GM23338 (cell line): ENCODE data around the gene RNF213. TPM values are rescaled to one million over a fixed set of nuclear protein-coding genes. Genes with fewer than 3 reads are reported as not detected.

ENCODE experiments used
- ATAC-seq: fragments of 200-7000 bp; cut with Tn5 transposase; 3 replicates; pipeline ENCODE4 v1.9.1; 2020
- DNase-seq: peaks from one replicate; pipeline ENCODE4 v3.0.0-alpha.2; 2015; ENCODE audit warnings: low spot score
- H2AFZ ChIP-seq: fragments of 200-600 bp; sonication (generic); 2 replicates; pipeline ENCODE4 v1.8.0; 2016; ENCODE audit warnings: antibody characterized with exemption, mild to moderate bottlenecking, moderate library complexity
- H3F3A ChIP-seq: fragments of 200-600 bp; sonication (generic); replicated peaks from 2 replicates; pipeline ENCODE4 v1.8.0; 2017; ENCODE audit warnings: antibody characterized with exemption, mixed run types, low read depth
- H3K27ac ChIP-seq: fragments of 200-600 bp; sonication (generic); 2 replicates; pipeline ENCODE4 v1.6.1; 2016; ENCODE audit warnings: low read depth
- H3K27me3 ChIP-seq: fragments of 200-600 bp; sonication (generic); 2 replicates; pipeline ENCODE4 v1.8.0; 2016; ENCODE audit warnings: mild to moderate bottlenecking, mixed run types, moderate library complexity; ENCODE audit not compliant: insufficient read depth
- H3K36me3 ChIP-seq: fragments of 200-600 bp; sonication (generic); 2 replicates; pipeline ENCODE4 v1.8.0; 2016; ENCODE audit warnings: mild to moderate bottlenecking; ENCODE audit not compliant: insufficient read depth
- H3K4me1 ChIP-seq: fragments of 200-600 bp; sonication (generic); 2 replicates; pipeline ENCODE4 v1.8.0; 2016; ENCODE audit warnings: mild to moderate bottlenecking, moderate library complexity; ENCODE audit not compliant: insufficient read depth
- H3K4me2 ChIP-seq: fragments of 200-600 bp; sonication (generic); 2 replicates; pipeline ENCODE4 v1.7.1; 2017; ENCODE audit warnings: mixed run types
- H3K4me3 ChIP-seq: fragments of 200-600 bp; sonication (generic); 2 replicates; pipeline ENCODE4 v1.6.1; 2016; ENCODE audit warnings: mixed run types
- H3K79me2 ChIP-seq: fragments of 200-600 bp; sonication (generic); replicated peaks from 2 replicates; pipeline ENCODE4 v1.8.0; 2017; ENCODE audit warnings: mild to moderate bottlenecking; ENCODE audit not compliant: insufficient read depth
- H3K9me2 ChIP-seq: fragments of 200-600 bp; sonication (generic); 2 replicates; pipeline ENCODE4 v1.8.0; 2017; ENCODE audit not compliant: insufficient read depth
- H4K20me1 ChIP-seq: fragments of 200-600 bp; sonication (generic); replicated peaks from 2 replicates; pipeline ENCODE4 v1.8.0; 2017; ENCODE audit warnings: mild to moderate bottlenecking; ENCODE audit not compliant: insufficient read depth
- H3K27ac Mint-ChIP-seq: 2 replicates; pipeline ENCODE4 v1.8.0; 2020; ENCODE audit warnings: inconsistent platforms, mild to moderate bottlenecking, moderate library complexity, mixed read lengths
- H3K27me3 Mint-ChIP-seq: 3 replicates; pipeline ENCODE4 v1.8.0; 2022; ENCODE audit warnings: low read depth, mild to moderate bottlenecking, moderate library complexity, mixed read lengths, inconsistent platforms; ENCODE audit not compliant: insufficient read depth, poor library complexity
- H3K36me3 Mint-ChIP-seq: 3 replicates; pipeline ENCODE4 v1.8.0; 2021; ENCODE audit warnings: low read depth, mild to moderate bottlenecking, inconsistent platforms, moderate library complexity, mixed read lengths
- H3K4me1 Mint-ChIP-seq: 3 replicates; pipeline ENCODE4 v1.8.0; 2020; ENCODE audit warnings: mild to moderate bottlenecking, inconsistent platforms, mixed read lengths
- H3K4me3 Mint-ChIP-seq: 3 replicates; pipeline ENCODE4 v1.8.0; 2021; ENCODE audit warnings: moderate library complexity, mild to moderate bottlenecking, inconsistent platforms, mixed read lengths
- H3K9me3 Mint-ChIP-seq: 3 replicates; pipeline ENCODE4 v1.8.0; 2020; ENCODE audit warnings: moderate library complexity, mild to moderate bottlenecking, inconsistent platforms, mixed read lengths
- CREB1 ChIP-seq: fragments of 250-450 bp; sonication (Bioruptor Pico); IDR thresholded peaks from 2 replicates; pipeline ENCODE4 v1.5.0; 2020; ENCODE audit warnings: low read depth, mild to moderate bottlenecking, moderate library complexity
- CTCF ChIP-seq, 2 experiments: fragments of 200-600 bp in 1 of 2; sonication (generic) in 1 of 2; conservative IDR thresholded peaks; 2 replicates each; pipeline versions ENCODE4 v1.5.1 to v1.6.1; 2016 to 2017; ENCODE audit warnings: antibody characterized with exemption in 2 of 2, low read depth in 2 of 2, mild to moderate bottlenecking in 2 of 2, moderate library complexity in 1 of 2
- ETS1 ChIP-seq: IDR thresholded peaks from 2 replicates; pipeline ENCODE4 v1.6.1; 2016; ENCODE audit warnings: antibody characterized with exemption
- EZH2 ChIP-seq: fragments of 200-600 bp; sonication (generic); IDR thresholded peaks from one replicate; pipeline ENCODE4 v1.8.0; 2017; ENCODE audit warnings: antibody characterized with exemption, mild to moderate bottlenecking, low read depth; ENCODE audit not compliant: unreplicated experiment
- EZH2phosphoT487 ChIP-seq: fragments of 200-600 bp; sonication (generic); IDR thresholded peaks from one replicate; pipeline ENCODE4 v1.8.1; 2018; ENCODE audit warnings: antibody characterized with exemption; ENCODE audit not compliant: unreplicated experiment
- JUNB ChIP-seq: IDR thresholded peaks from one replicate; pipeline ENCODE4 v1.6.1; 2016; ENCODE audit warnings: antibody characterized with exemption; ENCODE audit not compliant: unreplicated experiment
- REST ChIP-seq: IDR thresholded peaks from one replicate; pipeline ENCODE4 v1.6.1; 2018; ENCODE audit warnings: antibody characterized with exemption; ENCODE audit not compliant: unreplicated experiment
- STAT1 ChIP-seq: IDR thresholded peaks from one replicate; pipeline ENCODE4 v1.6.1; 2016; ENCODE audit warnings: antibody characterized with exemption; ENCODE audit not compliant: unreplicated experiment
- ZNF114 ChIP-seq: fragments of 250-450 bp; sonication (Bioruptor Pico); IDR thresholded peaks from 2 replicates; pipeline ENCODE4 v1.5.0; 2020; ENCODE audit warnings: mild to moderate bottlenecking, moderate library complexity
- ZNF331 ChIP-seq: fragments of 250-450 bp; sonication (Bioruptor Pico); IDR thresholded peaks from 2 replicates; pipeline ENCODE4 v1.5.0; 2020; ENCODE audit warnings: low read depth, mild to moderate bottlenecking, moderate library complexity
- ZNF462 ChIP-seq: fragments of 250-450 bp; sonication (Bioruptor Pico); IDR thresholded peaks from 2 replicates; pipeline ENCODE4 v1.5.0; 2020; ENCODE audit warnings: mild to moderate bottlenecking, moderate library complexity
- polyA plus RNA-seq: library from polyadenylated mRNA; unstranded; fragments of >200 nt; fragmentation: Nextera tagmentation; extraction: Ambion mirVana; gene quantifications from 2 replicates; pipeline ENCODE4 v1.2.1, GENCODE V29; 2016
- total RNA-seq: library from RNA; depleted of rRNA; stranded (reverse); fragments of >200 nt; shearing (Covaris generic); gene quantifications from 2 replicates; pipeline ENCODE4 v1.2.3, GENCODE V29; 2014

Gene RNF213
- total and polyA plus RNA-seq, 2 experiments from 2014 or later: 21.2 to 67.2 TPM

GRCh38 chr17:80352216-80352895 lies 91.7 kb downstream of the RNF213 start:
- TF ChIP-seq ZNF462 (CRISPR knock-in tag): no peak
- no peak for TF ChIP-seq EZH2phosphoT487
- no peak for TF ChIP-seq CTCF (conservative IDR thresholded peaks at IDR 0.05; ENCODE audit: low read depth in 2 of 2)
- no peak for TF ChIP-seq ZNF331 (CRISPR knock-in tag)
- no peak for TF ChIP-seq REST
- no peak for TF ChIP-seq EZH2
- no peak for TF ChIP-seq CREB1
- no peak for TF ChIP-seq ETS1
- TF ChIP-seq ZNF114 (CRISPR knock-in tag): no peak
- no peak for TF ChIP-seq JUNB
- no peak for TF ChIP-seq STAT1
- Mint-ChIP-seq H3K27ac (no peak overlapping the region), H3K27me3 (no peaks in the 10 kb centered on the region), H3K9me3 (no peaks in the 10 kb centered on the region), H3K36me3 (peaks cover 65% of the 10 kb centered on the region), H3K4me1 (no peaks in the 10 kb centered on the region), H3K4me3 (no peak overlapping the region)
- peaks cover 5% of the 10 kb centered on the region for H3K36me3 ChIP-seq
- no peaks in the 10 kb centered on the region for H3K4me1 ChIP-seq
- no peak overlapping the region for H3K4me2 ChIP-seq
- ATAC-seq (no peak), DNase-seq (no peak)
- H3K4me3 ChIP-seq: no peak overlapping the region
- H3F3A ChIP-seq: no peaks in the 10 kb centered on the region
- no peak overlapping the region for H2AFZ ChIP-seq
- no peaks in the 10 kb centered on the region for H3K27me3 ChIP-seq
- no peak overlapping the region for H3K27ac ChIP-seq
- H3K9me2 ChIP-seq: no peaks in the 10 kb centered on the region
- no peaks in the 10 kb centered on the region for H3K79me2 ChIP-seq
- no peaks in the 10 kb centered on the region; the same call in 1 of the 2 replicates for H4K20me1 ChIP-seq
